Prostate gland (tissue), 2 donors: ENCODE results near the gene HNRNPCL1. TPM values are rescaled to one million over a fixed set of nuclear protein-coding genes. Genes with fewer than 3 reads are reported as not detected.
"Not testable (repeated sequence)": the region's sequence is repeated elsewhere in the genome, so short reads cannot be mapped to it uniquely, and the experiment has no call there.

Source experiments
- DNase-seq: peaks from one replicate; pipeline ENCODE4 v3.0.0-alpha.2; 2019; ENCODE audit warnings: low spot score
- H3K27ac ChIP-seq, 2 donors: fragments of 200-600 bp; sonication (generic); 2 replicates each; pipeline ENCODE4 v1.5.1; 2017 to 2019
- H3K27me3 ChIP-seq: fragments of 200-600 bp; sonication (generic); replicated peaks from 2 replicates; pipeline ENCODE4 v1.5.1; 2019; ENCODE audit not compliant: insufficient read depth
- H3K36me3 ChIP-seq, 2 donors: fragments of 200-600 bp; sonication (generic); 1 replicate in 1 of 2; 2 replicates in 1 of 2; pipeline versions ENCODE4 v1.5.1 to v1.8.1; 2017 to 2019
- H3K4me1 ChIP-seq: fragments of 200-600 bp; sonication (generic); replicated peaks from 2 replicates; pipeline ENCODE4 v1.5.1; 2019
- H3K4me3 ChIP-seq, 2 donors: fragments of 200-600 bp; sonication (generic); 2 replicates each; pipeline ENCODE4 v1.5.1; 2017 to 2019
- H3K9me3 ChIP-seq: fragments of 200-600 bp; sonication (generic); 2 replicates; pipeline ENCODE4 v1.5.1; 2017
- CTCF ChIP-seq, 4 experiments: fragments of 200-600 bp in 2 of 4; fragments of 450-650 bp in 2 of 4; sonication (generic) in 2 of 4; IDR thresholded peaks; 1 replicate in 3 of 4; 2 replicates in 1 of 4; pipeline ENCODE4 v1.5.1; 2016 to 2019; ENCODE audit warnings: antibody characterized with exemption in 4 of 4, mild to moderate bottlenecking in 2 of 4, moderate library complexity in 2 of 4
- POLR2A ChIP-seq: fragments of 450-650 bp; IDR thresholded peaks from one replicate; pipeline ENCODE4 v1.6.1; 2016; ENCODE audit warnings: antibody characterized with exemption, mild to moderate bottlenecking
- POLR2AphosphoS5 ChIP-seq: sonication (generic); formaldehyde crosslinking; IDR thresholded peaks from one replicate; pipeline ENCODE4 v1.6.1; 2017; ENCODE audit warnings: antibody characterized with exemption
- WGBS: methylation state at CpG from one replicate; pipeline ENCODE4 v1.1.5; 2018; 5-methylcytosine and 5-hydroxymethylcytosine counted together
- intact Hi-C: fragments of 100-400 bp; cut with DNase I; formaldehyde crosslinking; loops from one replicate; pipeline ENCODE4 v1.14.2; 2022
- total RNA-seq, 2 donors: library from RNA; depleted of rRNA; stranded (reverse); fragments of >200 nt; gene quantifications; one replicate each; pipeline ENCODE4 v1.1.0, GENCODE V29; 2016

The HNRNPCL1 gene
- not detected for total RNA-seq

- H3K9me3 ChIP-seq, DNase-seq, H3K36me3 ChIP-seq, H3K27ac ChIP-seq, H3K27me3 ChIP-seq, H3K4me3 ChIP-seq, H3K4me1 ChIP-seq, intact Hi-C loops: not testable (repeated sequence)
- WGBS, result 91% methylated on average over 7 of the region's 7 CpGs
Measured at GRCh38 chr1:12848620-12849019, at the start of gene HNRNPCL1. HNRNPCL1 (minus strand) TSS chr1:12848720; CDS start chr1:12848289, 431 bp downstream.

GRCh38 chr1:12898170-12898569 is 49.6 kb upstream of the HNRNPCL1 start, which contains the start of gene PRAMEF10:
PRAMEF10 (minus strand) TSS chr1:12898270; CDS start chr1:12895847, 2,423 bp downstream.
- DNase-seq, H3K27me3 ChIP-seq, H3K4me3 ChIP-seq, H3K4me1 ChIP-seq, H3K9me3 ChIP-seq, intact Hi-C loops, H3K36me3 ChIP-seq, H3K27ac ChIP-seq: not testable (repeated sequence)
- no CpG with 5 or more reads among the region's 1 CpG for WGBS

- H3K36me3 ChIP-seq, DNase-seq, H3K27me3 ChIP-seq, H3K9me3 ChIP-seq, H3K27ac ChIP-seq, H3K4me1 ChIP-seq, intact Hi-C loops, H3K4me3 ChIP-seq: not testable (repeated sequence)
- 88% methylated on average over 3 of the region's 3 CpGs for whole genome bisulfite sequencing
Measured at GRCh38 chr1:12886101-12886500, 37.6 kb upstream of the HNRNPCL1 start, which contains the start of gene PRAMEF4. PRAMEF4 (minus strand) TSS chr1:12886201; CDS start chr1:12883394, 2,807 bp downstream.

- intact Hi-C loops, DNase-seq, H3K9me3 ChIP-seq, H3K27ac ChIP-seq, H3K4me3 ChIP-seq, H3K27me3 ChIP-seq, H3K36me3 ChIP-seq, H3K4me1 ChIP-seq: not testable (repeated sequence)
- WGBS, result 91% methylated on average over 3 of the region's 4 CpGs
Measured at GRCh38 chr1:12878453-12878852, 29.9 kb upstream of the HNRNPCL1 start.

- DNase-seq, intact Hi-C loops, H3K36me3 ChIP-seq, H3K9me3 ChIP-seq, H3K27me3 ChIP-seq, H3K27ac ChIP-seq, H3K4me3 ChIP-seq, H3K4me1 ChIP-seq: not testable (repeated sequence)
- 81% methylated on average over 2 of the region's 7 CpGs for WGBS
Measured at GRCh38 chr1:12863131-12863880, 14.8 kb upstream of the HNRNPCL1 start.

GRCh38 chr1:12856786-12857185 is 8.3 kb upstream of the HNRNPCL1 start, which contains the start of gene PRAMEF2:
PRAMEF2 (plus strand) TSS chr1:12857086; CDS start chr1:12859010, 1,924 bp downstream.
- WGBS, result 72% methylated on average over 2 of the region's 2 CpGs
- H3K36me3 ChIP-seq, intact Hi-C loops: not testable (repeated sequence)

GRCh38 chr1:12851779-12852178 is 3.3 kb upstream of the HNRNPCL1 start:
- TF ChIP-seq CTCF (IDR thresholded peaks at IDR 0.05) (no peak), POLR2AphosphoS5 (no peak), POLR2A (no peak)
- H3K4me1 ChIP-seq, result no peaks in the 10 kb centered on the region
- no peak overlapping the region for H3K27ac ChIP-seq
- DNase-seq, result no peak
- WGBS, result 67% methylated on average over 4 of the region's 4 CpGs
- no peaks in the 10 kb centered on the region for H3K27me3 ChIP-seq
- no peak overlapping the region for H3K4me3 ChIP-seq
- intact Hi-C loops, result no loop called here
- H3K36me3 ChIP-seq, result no peaks in the 10 kb centered on the region
- H3K9me3 ChIP-seq, result no peaks in the 10 kb centered on the region

More at GRCh38 chr1:12856786-12857185, 8.3 kb upstream of the HNRNPCL1 start, which contains the start of gene PRAMEF2:
- H3K27ac ChIP-seq, DNase-seq, H3K4me1 ChIP-seq, H3K9me3 ChIP-seq, H3K4me3 ChIP-seq, H3K27me3 ChIP-seq: not testable (repeated sequence)

- H3K4me3 ChIP-seq, H3K27ac ChIP-seq, intact Hi-C loops, H3K9me3 ChIP-seq, H3K36me3 ChIP-seq, DNase-seq, H3K27me3 ChIP-seq, H3K4me1 ChIP-seq: not testable (repeated sequence)
- WGBS, result 46% methylated on average over 2 of the region's 2 CpGs
Measured at GRCh38 chr1:12833251-12833650, 15.3 kb downstream of the HNRNPCL1 start.

GRCh38 chr1:12831310-12831709 is 17.2 kb downstream of the HNRNPCL1 start, which contains the start of gene PRAMEF11:
PRAMEF11 (minus strand) TSS chr1:12831410; CDS start chr1:12828789, 2,621 bp downstream.
- H3K9me3 ChIP-seq, DNase-seq, H3K4me3 ChIP-seq, H3K36me3 ChIP-seq, H3K4me1 ChIP-seq, H3K27me3 ChIP-seq, H3K27ac ChIP-seq, intact Hi-C loops: not testable (repeated sequence)
- WGBS, result 61% methylated on average over 3 of the region's 3 CpGs

- intact Hi-C loops, DNase-seq, H3K9me3 ChIP-seq, H3K4me1 ChIP-seq, H3K27ac ChIP-seq, H3K27me3 ChIP-seq, H3K4me3 ChIP-seq, H3K36me3 ChIP-seq: not testable (repeated sequence)
- 63% methylated on average over 6 of the region's 6 CpGs for WGBS
Measured at GRCh38 chr1:12819061-12819460, 29.5 kb downstream of the HNRNPCL1 start.
